ENCODE measurements around the gene C2CD5. TPM values are rescaled to one million over a fixed set of nuclear protein-coding genes. Genes with fewer than 3 reads are reported as not detected.

Gene C2CD5
- total and polyA plus RNA-seq, 8 donors = 12.2 to 79.1 (median 31.9) TPM

GRCh38 chr12:22551624-22552023 is 7.3 kb upstream of the C2CD5 start:
- no peaks in the 10 kb centered on the region for H3K36me3 ChIP-seq
- no peak for DNase-seq
- no peak overlapping the region for H3K27ac ChIP-seq
- H3K27me3 ChIP-seq = no peaks in the 10 kb centered on the region
- peaks cover 7 to 21% (median 15%) of the 10 kb centered on the region in 4 donors for H3K9me3 ChIP-seq
- H3K4me1 ChIP-seq = peaks cover 0 to 8% (median 0%) of the 10 kb centered on the region in 4 donors
- no peak overlapping the region for H3K4me3 ChIP-seq
- intact Hi-C loops (cut with DNase I; ENCODE audit: low total_unique reads) = no loop called here
- TF ChIP-seq POLR2AphosphoS5 (IDR thresholded peaks at IDR 0.05) = no peak
- TF ChIP-seq POLR2A (IDR thresholded peaks at IDR 0.05) = no peak
- no peak for TF ChIP-seq EP300 (IDR thresholded peaks at IDR 0.05)
- TF ChIP-seq CTCF (IDR thresholded peaks at IDR 0.05) = no peak

GRCh38 chr12:22545255-22545654 is 913 bp upstream of the C2CD5 start:
- WGBS, 5 donors = 93 to 99% (median 98%) methylated on average over 6 of the region's 6 CpGs
- H3K36me3 ChIP-seq = no peaks in the 10 kb centered on the region
- H3K4me1 ChIP-seq = peaks cover 16 to 43% (median 36%) of the 10 kb centered on the region in 4 donors
- DNase-seq = no peak
- intact Hi-C loops (cut with DNase I; ENCODE audit: low total_unique reads) = no loop called here
- H3K27me3 ChIP-seq = no peaks in the 10 kb centered on the region
- H3K9me3 ChIP-seq = no peaks in the 10 kb centered on the region
- H3K4me3 ChIP-seq = peak overlapping the region in 1 of 4 donors; percentile 81
- TF ChIP-seq POLR2AphosphoS5 (IDR thresholded peaks at IDR 0.05) (no peak), EP300 (IDR thresholded peaks at IDR 0.05) (no peak), POLR2A (IDR thresholded peaks at IDR 0.05) (no peak), CTCF (IDR thresholded peaks at IDR 0.05) (no peak)
- H3K27ac ChIP-seq = peak overlapping the region in 1 of 5 donors; percentile 96

- WGBS, 5 donors = 3 to 14% (median 5%) methylated on average over 7 to 28 of the region's 28 CpGs
- H3K27ac ChIP-seq = peak overlapping the region; percentile 95 to 98 (median 96)
- TF ChIP-seq EP300 (IDR thresholded peaks at IDR 0.05) (no peak), POLR2AphosphoS5 (IDR thresholded peaks at IDR 0.05) (peak in 1 of 3 donors; percentile 29)
Measured at GRCh38 chr12:22543246-22544037, 900 bp downstream of the C2CD5 start.

DNA sequence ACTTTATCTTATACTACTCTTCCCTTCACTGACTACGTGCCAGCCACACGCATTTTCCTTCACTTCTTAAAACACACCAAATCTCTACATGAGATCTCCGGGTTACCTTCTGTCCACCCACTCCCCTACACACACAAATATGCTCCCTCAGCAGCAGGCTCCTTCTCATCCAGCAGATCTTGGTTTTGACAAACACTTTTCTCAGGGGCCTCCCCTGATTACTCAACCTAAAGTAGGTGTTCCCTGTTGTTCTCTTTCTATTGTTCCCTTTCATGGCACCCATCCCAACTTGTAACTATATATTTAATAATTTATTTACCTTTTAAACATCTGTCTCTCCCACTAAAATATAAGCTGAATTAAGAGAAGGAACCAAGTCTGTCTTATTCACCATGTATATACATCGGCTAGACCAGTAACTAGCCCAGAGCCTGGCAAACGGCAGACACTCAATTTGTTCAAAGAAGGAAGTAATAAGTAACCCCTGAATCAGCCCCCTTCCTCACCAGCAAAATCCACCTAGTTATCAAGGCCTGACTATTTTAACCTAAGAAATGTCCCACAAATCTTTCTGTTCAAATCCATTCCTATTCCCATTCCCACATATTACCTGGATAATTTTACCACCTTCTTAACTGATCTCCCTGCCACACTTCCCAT is 2.7 kb downstream of the C2CD5 start:
- peak in 1 of 2 donors; percentile 6 for DNase-seq
- Histone ChIP-seq H3K36me3 (peaks cover 0 to 5% (median 0%) of the 10 kb centered on the region in 4 donors), H3K9me3 (no peaks in the 10 kb centered on the region), H3K4me1 (peaks cover 16 to 72% (median 50%) of the 10 kb centered on the region in 4 donors), H3K27me3 (no peaks in the 10 kb centered on the region), H3K27ac (peak overlapping the region in 3 of 5 donors; percentile 2 to 96 (median 35)), H3K4me3 (no peak overlapping the region)
- intact Hi-C loops (cut with DNase I; ENCODE audit: low total_unique reads) = no loop called here
- TF ChIP-seq EP300 (IDR thresholded peaks at IDR 0.05) = no peak
- 52 to 72% (median 68%) methylated on average over 5 of the region's 5 CpGs for WGBS, 5 donors

More at GRCh38 chr12:22543246-22544037, 900 bp downstream of the C2CD5 start:
- Histone ChIP-seq H3K36me3 (peaks cover 0 to 5% (median 0%) of the 10 kb centered on the region in 4 donors), H3K4me1 (peaks cover 16 to 54% (median 41%) of the 10 kb centered on the region in 4 donors), H3K27me3 (no peaks in the 10 kb centered on the region), H3K9me3 (no peaks in the 10 kb centered on the region), H3K4me3 (peak overlapping the region; percentile 71 to 93 (median 82))
- DNase-seq = peak; percentile 58 to 89
- intact Hi-C loops (cut with DNase I; ENCODE audit: low total_unique reads) = no loop called here

DNA sequence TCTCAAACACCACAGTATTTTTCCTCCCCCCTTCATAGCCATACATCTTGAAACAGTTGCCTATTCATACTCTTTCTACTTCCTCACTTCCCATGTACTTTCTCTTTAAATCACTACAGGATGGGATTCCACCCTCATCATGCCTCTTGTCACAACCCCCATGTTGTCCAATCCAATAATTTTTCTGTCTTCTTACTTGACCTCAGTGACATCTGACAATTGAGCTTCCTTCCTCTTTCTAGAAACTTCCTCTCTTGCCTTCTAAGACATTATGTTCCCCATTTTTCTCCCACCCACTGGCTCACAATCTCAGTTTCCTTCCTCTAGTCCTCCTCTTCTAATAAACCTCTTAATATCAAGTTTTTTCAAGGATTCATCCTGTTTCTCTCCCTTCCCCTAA is 5.3 kb downstream of the C2CD5 start:
- peak in 1 of 2 donors; percentile 14 for DNase-seq
- intact Hi-C loops (cut with DNase I; ENCODE audit: low total_unique reads) = no loop called here
- Histone ChIP-seq H3K27ac (peak overlapping the region in 3 of 5 donors; percentile 34 to 67 (median 52)), H3K9me3 (no peaks in the 10 kb centered on the region), H3K4me3 (no peak overlapping the region), H3K4me1 (peaks cover 16 to 79% (median 48%) of the 10 kb centered on the region in 4 donors), H3K27me3 (no peaks in the 10 kb centered on the region), H3K36me3 (peaks cover 0 to 6% (median 5%) of the 10 kb centered on the region in 4 donors)
- TF ChIP-seq POLR2A (IDR thresholded peaks at IDR 0.05) = no peak
- no peak for TF ChIP-seq POLR2AphosphoS5 (IDR thresholded peaks at IDR 0.05)
- TF ChIP-seq EP300 (IDR thresholded peaks at IDR 0.05) = no peak
- no peak for TF ChIP-seq CTCF (IDR thresholded peaks at IDR 0.05)

Data from stomach (tissue), 9 donors.